Measurements from ENCODE around the gene PRDM16.

The PRDM16 gene

GRCh38 chr1:3329640-3330281 lies 260.8 kb downstream of the PRDM16 start:
- no peak for DNase-seq (ENCODE audit: insufficient read length, low spot score)
- FAIRE-seq = no peak
- no peak for TF ChIP-seq CTCF (IDR thresholded peaks at IDR 0.05; ENCODE audit: insufficient read depth, missing control alignments)

- no peak for TF ChIP-seq CTCF (IDR thresholded peaks at IDR 0.05; ENCODE audit: insufficient read depth, missing control alignments)
- DNase-seq (ENCODE audit: insufficient read length, low spot score) (no peak), FAIRE-seq (no peak)
These were observed 261.8 kb downstream of the PRDM16 start for GRCh38 chr1:3330771-3331245.

GRCh38 chr1:3331564-3331963 lies 262.6 kb downstream of the PRDM16 start:
- FAIRE-seq (no peak), DNase-seq (ENCODE audit: insufficient read length, low spot score) (no peak)
- TF ChIP-seq CTCF (IDR thresholded peaks at IDR 0.05; ENCODE audit: insufficient read depth, missing control alignments) = no peak

GRCh38 chr1:3332043-3332442 lies 263.0 kb downstream of the PRDM16 start:
- no peak for FAIRE-seq
- DNase-seq (ENCODE audit: insufficient read length, low spot score) = no peak
- no peak for TF ChIP-seq CTCF (IDR thresholded peaks at IDR 0.05; ENCODE audit: insufficient read depth, missing control alignments)

- no peak for FAIRE-seq
- TF ChIP-seq CTCF (IDR thresholded peaks at IDR 0.05; ENCODE audit: insufficient read depth, missing control alignments) = no peak
- DNase-seq (ENCODE audit: insufficient read length, low spot score) = no peak
These were observed 263.7 kb downstream of the PRDM16 start for GRCh38 chr1:3332662-3333061.

GRCh38 chr1:3333903-3334302 lies 264.9 kb downstream of the PRDM16 start:
- no peak for DNase-seq (ENCODE audit: insufficient read length, low spot score)
- no peak for TF ChIP-seq CTCF (IDR thresholded peaks at IDR 0.05; ENCODE audit: insufficient read depth, missing control alignments)

GRCh38 chr1:3334366-3334765 lies 265.4 kb downstream of the PRDM16 start:
- no peak for TF ChIP-seq CTCF (IDR thresholded peaks at IDR 0.05; ENCODE audit: insufficient read depth, missing control alignments)
- DNase-seq (ENCODE audit: insufficient read length, low spot score) = no peak
- no peak for FAIRE-seq

More at GRCh38 chr1:3333903-3334302, 264.9 kb downstream of the PRDM16 start:
- FAIRE-seq = no peak
